ENCODE results near the gene ZNF565.
"Not testable (repeated sequence)": the region's sequence is repeated elsewhere in the genome, so short reads cannot be mapped to it uniquely, and the experiment has no call there.

ZNF565 gene

DNA sequence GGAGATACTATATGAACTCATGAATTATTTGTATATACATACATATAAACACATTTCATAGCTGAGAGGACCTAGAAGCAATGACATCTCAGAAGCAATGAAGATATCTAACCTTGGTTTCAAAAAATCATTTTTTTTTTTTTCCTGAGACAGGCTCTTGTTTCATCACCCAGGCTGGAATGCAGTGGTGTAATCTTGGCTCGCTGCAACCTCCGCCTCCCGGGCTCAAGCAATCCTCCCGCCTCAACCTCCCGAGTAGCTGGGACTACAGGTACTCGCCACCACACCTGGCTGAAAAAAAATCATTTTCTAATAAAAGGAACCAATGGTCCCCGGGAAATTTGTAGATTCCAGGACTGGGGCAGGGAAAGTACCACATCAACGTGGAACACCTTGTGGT lies 4.0 kb downstream of the ZNF565 start:
- DNase-seq (ENCODE audit: low read depth) = no peak

DNA sequence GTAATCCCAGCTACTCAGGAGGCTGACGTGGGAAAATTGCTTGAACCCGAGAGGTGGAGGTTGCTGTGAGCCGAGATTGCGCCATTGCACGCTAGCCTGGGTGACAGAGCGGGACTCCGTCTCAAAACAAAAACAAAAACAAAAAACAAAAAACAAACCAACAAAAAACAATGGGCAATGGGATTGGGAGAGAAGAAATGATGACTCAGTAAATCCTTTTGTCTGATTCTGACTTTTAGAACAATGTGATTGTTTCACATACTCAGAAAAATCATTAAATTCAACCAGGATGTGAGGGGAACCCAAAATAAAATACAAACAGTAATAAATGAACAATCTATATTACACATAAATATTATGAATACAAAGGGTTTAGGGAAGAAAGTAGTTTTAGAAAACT lies 5.1 kb downstream of the ZNF565 start:
- no peak for DNase-seq (ENCODE audit: low read depth)

DNA sequence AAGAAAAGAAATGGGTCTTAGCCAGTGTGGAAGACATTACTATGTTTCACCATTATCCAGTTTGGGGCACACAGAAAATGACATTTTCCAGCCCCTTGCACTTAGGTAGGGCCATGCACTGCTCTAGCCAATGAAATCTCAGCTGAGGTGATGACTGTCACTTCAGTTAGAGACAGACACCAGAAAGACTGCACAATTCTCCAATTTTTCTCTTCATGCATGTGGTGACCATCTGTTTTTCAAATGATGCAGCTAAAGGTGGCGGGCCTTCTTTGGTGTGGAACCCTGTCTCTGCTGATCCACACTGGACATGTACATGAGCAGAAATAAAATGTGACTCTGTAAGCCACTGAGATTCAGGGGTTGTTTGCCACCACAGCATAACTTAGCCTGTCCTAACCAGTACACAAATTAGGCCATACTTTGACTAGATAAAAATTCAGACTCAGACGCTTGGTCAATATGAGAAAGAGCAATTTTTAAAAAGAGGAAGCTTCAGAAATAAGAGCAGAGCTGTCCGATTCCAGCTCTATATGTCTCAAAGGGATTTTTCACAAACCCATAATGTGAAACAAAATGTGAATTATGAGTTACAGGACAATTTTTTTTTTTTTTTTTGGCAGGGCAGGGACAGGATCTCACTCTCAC lies 6.7 kb downstream of the ZNF565 start:
- DNase-seq (ENCODE audit: low read depth) = no peak

DNA sequence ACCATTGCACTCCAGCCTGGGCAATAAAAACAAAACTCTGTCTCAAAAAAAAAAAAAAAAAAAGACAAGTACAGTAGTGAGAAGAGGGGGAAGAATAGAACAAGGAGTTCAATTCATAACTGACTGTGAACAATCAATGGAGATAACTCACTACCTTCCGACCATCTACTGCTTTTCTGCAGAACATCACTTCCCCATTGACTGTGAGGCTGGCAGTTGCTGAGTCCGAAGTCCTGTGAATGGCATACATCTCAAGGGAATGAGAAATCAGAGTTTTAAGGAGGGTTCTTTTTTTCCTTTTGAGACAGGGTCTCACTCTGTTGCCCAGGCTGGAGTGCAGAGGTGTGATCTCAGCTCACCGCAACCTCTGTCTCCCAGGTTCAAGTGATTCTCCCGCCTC lies 11.2 kb downstream of the ZNF565 start:
- no peak for DNase-seq (ENCODE audit: low read depth)

DNA sequence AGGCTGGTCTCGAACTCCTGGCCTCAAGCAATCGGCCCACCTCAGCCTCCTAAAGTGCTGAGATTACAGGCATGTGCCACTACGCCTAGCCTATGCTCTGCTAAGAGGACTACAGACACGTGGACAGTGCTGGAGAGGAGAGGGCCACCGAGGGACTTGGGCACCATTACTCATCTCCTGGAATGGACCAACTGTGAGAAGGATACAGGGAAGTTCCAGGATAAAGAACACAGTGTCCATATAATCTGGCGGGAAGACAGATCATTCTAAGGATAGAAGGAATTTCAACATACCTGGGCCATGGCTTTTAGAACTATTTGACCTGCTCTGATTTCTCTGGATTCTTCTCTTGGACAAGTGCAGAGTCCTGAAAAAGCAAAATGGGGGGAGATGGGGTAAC lies 12.8 kb downstream of the ZNF565 start:
- DNase-seq (ENCODE audit: low read depth) = no peak

DNA sequence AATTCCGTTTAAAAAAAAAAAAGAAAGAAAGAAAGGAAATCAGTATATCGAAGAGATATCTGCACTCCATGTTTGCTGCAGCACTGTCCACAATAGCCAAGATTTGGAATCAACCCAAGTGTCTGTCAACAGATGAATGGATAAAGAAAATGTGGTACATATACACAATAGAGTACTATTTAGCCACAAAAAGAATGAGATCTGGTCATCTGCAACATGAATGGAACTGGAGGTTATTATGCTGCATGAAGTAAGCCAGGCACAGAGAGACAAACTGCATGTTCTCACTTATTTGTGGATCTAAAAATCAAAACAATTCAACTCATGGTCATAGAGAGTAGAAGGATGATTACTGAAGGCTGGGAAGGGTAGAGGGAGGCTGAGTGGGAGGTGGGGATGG lies 16.3 kb downstream of the ZNF565 start:
- no peak for DNase-seq (ENCODE audit: low read depth)

DNA sequence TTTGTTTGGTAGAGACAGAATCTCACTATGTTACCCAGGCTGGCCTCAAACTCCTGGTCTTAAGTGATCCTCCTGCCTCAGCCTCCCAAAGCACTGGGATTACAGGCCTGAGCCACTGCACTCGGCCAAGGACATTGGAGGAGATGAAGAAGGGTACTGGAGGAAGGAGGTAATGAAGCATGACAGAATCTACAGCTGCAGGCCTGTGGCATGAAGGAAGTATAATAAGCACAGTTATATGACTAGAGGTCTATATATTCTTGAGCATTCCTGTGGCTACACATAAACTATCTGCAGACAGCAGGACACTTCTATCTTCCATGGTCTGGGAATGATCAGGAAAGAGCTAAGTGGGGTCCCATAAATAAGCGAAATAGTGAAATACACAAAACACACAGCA lies 18.2 kb downstream of the ZNF565 start:
- no peak for DNase-seq (ENCODE audit: low read depth)

DNA sequence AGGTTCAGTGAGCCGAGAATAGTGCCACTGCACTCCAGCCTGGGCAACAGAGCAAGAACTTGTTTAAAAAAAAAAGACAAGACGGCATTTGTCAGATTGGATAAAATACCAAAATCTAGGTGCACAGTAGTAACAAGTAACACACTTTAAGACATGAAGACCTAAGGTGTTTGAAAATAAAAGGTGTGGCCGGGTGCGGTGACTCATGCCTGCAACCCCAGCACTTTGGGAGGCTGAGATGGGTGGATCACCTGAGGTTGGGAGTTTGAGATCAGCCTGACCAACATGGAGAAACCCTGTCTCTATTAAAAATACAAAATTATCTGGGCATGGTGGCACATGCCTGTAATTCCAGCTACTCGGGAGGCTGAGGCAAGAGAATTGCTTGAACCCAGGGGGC lies 27.7 kb downstream of the ZNF565 start:
- not testable (repeated sequence) for DNase-seq (ENCODE audit: low read depth)

DNA sequence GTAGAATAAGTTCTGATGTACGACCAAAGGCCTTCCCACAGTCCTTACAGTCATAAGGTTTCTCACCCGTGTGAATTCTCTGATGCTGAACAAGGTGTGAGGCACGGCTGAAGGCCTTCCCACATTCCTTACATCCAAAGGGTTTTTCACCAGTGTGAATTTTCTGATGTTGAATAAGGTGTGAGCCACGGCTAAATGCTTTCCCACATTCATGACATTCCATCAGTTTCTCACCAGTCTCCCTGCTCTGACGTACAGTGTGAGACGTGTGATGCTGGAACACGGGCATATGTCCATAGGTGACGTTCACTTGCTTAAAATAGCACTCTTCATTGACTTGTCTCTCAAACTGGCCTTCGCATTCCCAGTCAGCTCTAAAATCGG lies 31.2 kb downstream of the ZNF565 start:
- no peak for DNase-seq (ENCODE audit: low read depth)

DNA sequence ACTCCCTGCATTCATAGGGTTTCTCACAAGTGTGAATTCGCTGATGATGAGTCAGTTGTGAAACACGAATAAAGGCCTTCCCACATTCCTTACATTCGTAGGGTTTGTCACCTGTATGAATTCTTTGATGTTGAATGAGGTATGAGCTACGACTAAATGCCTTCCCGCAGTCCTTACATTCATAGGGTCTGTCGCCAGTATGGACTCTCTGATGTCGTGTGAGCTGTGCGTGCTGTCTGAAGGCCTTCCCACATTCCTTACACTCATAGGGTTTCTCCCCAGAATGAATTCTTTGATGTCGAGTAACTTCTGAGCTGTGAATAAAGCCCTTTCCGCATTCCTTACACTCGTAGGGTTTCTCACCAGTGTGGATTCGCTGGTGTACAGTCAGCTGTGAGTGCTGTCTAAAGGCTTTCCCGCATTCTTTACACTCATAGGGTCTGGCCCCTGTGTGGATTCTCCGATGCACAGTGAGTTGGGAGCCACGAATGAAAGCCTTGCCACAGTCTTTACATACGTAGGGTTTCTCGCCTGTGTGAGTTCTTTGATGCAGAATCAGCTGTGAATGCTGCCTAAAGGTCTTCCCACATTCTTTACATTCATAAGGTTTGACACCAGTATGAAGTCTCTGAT lies 31.7 kb downstream of the ZNF565 start:
- no peak for DNase-seq (ENCODE audit: low read depth)

DNA sequence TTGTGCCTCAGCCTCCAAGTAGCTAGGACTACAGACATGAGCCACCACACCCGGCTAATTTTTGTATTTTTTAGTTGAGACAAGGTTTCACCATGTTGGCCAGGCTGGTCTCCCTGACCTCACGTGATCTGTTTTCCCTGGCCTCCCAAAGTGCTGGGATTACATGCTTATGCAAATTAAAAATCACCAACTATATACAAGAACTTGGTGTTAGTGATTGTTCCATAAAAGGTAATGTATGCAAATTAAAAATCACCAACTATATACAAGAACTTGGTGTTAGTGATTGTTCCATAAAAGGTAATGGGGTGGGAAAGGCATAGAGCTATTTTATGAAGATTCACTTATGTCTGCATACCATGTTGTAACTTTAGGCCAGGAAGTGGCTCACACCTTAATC lies 35.4 kb downstream of the ZNF565 start:
- DNase-seq (ENCODE audit: low read depth) = not testable (repeated sequence)

DNA sequence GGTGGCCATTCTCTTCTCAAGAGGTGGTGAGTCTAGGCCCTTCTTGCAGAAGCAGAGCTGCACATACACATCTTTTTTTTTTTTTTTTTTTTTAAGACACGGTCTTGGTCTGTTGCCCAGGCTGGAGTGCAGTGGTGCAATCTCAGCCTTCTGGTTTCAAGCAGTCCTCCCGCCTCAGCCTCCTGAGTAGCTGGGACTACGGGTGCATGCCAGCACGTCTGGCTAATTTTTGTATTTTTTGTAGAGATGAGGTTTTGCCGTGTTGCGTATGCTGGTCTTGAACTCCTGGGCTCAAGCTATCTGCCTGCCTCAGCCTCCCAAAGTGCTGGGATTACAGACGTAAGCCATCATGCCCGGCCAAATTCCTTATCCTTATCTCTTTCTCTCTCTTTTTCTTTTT lies 40.6 kb downstream of the ZNF565 start:
- DNase-seq (ENCODE audit: low read depth) = not testable (repeated sequence)

DNA sequence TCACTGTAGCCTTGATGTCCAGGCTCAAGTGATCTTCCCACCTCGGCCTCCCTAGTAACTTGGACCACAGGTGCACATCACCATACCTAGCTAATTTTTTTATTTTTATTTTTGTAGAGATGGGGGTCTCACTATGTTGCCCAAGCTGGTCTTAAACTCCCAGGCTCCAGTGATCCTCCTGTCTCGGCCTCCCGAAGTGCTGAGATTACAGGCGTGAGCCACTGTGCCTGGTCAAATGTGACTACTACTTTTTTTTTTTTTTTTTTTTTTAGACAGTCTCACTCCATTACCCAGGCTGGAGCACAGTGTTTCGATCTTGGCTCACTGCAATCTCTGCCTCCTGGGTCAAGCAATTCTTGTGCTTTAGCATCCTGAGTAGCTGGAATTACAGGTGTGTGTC lies 41.6 kb downstream of the ZNF565 start:
- no peak for DNase-seq (ENCODE audit: low read depth)

DNA sequence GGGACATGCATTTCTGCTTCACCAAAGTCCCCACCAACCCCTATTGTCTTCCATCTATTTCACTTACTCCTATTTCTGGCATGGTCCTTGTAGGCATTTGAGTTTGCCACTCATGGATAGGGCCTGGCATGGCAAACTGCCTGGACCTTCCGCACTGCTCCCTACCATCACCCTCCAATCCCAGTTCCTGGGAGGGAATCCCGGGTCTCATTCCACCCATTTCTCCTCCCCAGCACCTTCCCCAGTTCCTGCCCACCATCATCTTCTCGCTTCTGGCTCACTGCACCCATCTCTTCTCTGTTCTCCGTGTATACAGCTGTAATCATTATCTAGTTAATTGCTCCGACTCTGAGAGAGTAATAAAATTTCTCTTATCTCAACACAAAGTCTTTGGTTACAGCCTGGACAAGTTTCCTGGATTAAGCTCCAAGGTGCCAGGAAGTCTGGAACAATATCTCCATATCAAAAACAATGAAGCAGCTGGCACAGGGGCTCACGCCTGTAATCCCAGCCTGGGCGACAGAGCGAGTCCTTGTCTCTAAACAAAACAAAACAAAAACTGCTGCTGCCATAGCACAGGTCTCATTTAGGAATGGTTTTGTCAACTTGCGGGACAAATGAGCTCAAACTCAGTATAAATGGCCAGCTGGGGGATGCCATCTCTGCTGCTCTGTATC lies 45.2 kb downstream of the ZNF565 start:
- no peak for DNase-seq (ENCODE audit: low read depth)

DNA sequence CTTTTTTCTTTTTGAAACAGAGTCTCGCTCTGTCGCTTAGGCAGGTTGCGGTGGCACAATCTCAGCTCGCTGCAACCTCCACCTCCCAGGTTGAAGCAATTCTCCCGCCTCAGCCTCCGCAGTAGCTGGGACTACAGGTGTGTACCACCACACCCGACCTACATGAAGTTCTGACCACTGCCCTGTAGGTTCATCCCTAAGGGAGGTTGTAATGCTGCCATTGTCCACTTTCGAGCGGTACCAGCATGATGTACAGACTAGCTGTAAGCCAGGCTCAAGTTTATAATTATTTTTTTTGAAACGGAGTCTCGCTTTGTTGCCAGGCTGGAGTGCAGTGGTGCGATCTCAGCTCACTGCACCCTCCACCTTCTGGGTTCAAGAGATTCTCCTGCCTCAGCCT lies 50.7 kb downstream of the ZNF565 start:
- no peak for DNase-seq (ENCODE audit: low read depth)

DNA sequence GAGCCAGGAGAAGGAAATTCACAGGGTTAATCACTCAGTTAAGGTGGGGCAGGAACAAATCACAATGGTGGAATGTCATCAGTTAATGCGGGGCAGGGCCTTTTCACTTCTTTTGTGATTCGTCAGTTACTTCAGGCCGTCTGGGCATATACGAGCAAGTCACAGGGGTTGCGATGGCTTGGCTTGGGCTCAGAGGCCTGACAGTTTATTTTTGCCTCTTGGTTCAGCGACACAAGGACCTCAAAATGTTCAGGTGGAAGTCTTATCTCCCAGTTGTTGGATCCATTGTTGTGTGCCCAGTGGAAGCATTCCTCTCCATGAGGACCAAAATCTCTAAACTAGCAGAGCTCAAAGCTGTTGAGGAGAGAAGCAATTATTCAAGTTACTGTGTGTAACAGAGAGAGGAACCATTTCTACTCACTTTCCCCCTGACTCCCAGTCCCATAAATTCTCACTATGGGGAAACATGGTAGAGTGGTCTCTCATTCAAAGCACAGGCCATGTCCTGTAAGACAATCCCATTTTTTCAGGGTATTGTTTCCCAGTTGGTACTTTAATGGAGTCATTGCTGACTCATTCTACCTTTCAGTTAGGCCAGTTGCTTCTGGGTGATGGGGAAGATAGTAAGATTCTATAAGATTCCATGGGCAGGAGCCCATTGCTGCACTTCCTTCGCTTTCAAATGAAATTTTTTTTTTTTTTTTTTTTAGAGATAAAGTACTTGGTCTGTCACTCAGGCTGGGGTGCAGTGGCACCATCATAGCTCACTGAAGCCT lies 53.5 kb downstream of the ZNF565 start:
- DNase-seq (ENCODE audit: low read depth) = no peak

DNA sequence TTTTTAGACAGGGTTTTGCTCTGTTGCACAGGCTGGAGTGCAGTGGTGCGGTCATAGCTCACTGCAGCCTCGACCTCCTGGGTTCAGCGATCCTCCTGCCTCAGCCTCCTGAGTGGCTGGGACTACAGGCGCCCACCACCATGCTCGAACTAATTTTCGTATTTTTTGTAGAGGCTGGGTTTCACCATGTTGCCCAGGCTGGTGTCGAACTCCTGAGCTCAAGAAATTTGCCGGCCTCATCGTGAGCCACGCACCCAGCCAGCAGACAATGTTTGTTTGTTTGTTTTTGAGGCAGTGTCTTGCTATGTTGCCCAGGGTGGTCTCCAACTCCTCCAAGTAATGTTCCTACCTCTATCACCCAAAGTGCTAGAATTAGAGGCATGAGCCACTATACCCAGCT lies 61.3 kb downstream of the ZNF565 start:
- DNase-seq (ENCODE audit: low read depth) = no peak

DNA sequence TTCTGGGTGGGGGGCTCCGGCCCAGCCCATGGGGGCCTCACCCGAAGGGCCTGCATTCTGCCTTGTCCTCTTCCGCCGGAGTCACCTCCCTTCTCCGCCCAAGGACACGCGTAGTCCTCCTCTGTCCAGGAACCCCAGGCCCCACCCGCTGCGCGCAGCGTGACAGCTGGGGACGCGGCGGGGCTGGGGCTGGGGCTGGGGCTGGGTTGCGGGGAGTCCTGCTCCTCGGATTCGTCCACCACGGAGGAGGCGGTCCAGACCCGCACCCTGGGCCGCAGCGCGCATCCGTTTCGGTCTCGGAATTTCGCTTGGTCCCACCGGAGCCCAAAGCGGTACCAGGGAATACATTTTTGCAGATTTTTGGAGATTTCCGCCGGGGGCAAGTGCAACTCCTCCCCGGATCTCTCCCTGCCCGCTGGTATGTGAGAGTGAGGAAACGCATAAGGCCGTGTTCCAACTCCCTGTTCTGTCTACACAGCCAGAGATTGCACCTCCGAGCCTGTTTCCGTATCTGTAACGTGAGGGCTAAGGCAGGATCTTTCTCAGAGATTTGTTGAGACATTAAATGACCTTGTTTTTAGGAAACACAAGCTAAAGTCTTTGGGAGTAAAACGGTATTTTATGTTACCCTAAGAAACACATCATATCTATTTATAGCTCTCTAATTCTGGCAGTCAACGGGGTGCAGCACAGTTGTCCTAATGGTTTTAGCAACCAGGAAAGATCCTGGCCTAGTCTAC lies 61.9 kb downstream of the ZNF565 start, which contains the start of gene COX7A1:
COX7A1 (minus strand) TSS at position 96 of the 740 bp plus-strand sequence; CDS start at position 56, 40 bp downstream.
- DNase-seq (ENCODE audit: low read depth) = no peak

DNA sequence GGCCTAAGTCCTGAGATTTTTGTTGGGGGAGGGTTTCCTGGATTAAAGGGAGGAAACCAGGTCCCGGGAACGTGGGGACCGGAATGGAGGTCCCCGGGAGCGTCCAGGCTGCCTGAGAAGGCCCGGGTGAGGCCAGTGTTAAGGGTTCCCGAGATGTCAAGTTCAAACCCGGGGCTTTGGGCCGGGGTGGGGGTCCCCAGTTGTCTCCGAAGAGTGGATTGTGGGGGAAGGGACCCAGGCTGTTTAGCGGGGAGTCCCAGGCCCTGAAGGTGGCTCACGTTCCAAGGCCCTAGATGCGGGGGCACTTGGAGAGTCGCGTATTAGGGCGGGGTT lies 62.5 kb downstream of the ZNF565 start:
- no peak for DNase-seq (ENCODE audit: low read depth)

DNA sequence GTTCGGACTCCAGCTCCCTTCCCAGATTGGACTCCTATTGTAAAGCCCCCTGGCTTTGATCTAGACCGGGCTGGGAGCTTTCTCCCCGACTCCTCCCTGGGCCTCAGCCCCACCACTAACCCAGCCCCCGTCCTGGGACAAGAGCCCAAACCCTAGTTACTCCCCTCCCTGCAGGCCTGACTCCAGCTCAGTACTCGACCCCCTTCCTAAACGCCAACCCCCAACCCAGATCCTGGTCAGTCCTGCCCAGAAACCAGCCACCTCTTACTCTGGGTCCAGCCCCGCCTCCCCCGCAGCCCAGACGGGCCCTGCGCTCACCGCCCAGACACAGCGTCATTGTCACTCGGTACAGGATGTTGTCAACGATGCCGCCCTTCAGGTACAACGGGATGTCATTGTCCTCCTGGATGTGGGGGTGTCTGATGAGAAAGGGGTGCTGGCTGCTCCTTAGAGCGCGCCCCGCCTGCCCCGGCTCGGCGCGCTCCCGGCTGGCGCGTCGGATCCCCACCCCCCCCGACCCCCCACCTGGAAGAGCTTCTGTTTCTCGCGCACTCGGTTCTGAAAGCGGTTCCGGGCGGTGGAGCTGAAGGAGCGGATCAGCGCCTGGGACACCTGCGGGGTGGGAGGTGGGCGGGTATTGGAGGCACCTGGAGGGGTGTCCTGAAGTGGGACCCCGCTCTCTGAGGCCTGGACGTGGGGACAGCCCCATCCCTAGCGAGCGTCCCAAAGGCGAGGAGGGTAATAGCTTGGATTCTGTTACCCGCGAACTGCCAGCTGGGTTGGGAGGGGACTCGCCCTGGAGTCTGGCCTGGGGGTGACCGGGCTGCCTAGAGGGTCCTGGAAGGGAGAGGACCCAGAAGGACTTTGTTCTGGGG lies 63.1 kb downstream of the ZNF565 start:
- DNase-seq (ENCODE audit: low read depth) = no peak

DNA sequence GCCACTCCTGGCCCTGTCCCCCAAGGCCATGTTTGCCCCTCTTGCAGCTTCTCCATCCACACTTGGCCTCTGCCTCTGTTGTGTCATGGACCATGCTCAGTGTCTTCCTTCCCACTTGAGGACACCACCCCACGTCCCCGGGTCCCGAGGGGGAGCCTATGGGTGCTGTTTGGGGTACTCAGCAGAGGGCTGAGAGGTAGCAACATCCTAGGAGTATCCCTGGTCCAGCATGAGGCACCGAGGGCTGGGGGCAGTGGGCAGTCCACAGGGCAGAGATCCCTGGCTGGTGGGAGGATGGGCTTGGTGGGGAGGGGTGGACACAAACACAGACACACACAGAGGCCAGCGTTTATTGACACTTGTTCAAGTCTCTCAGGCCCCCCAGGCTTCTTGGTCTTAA lies 63.9 kb downstream of the ZNF565 start:
- DNase-seq (ENCODE audit: low read depth) = no peak
